ENCODE data around the gene CHKB.

DNA sequence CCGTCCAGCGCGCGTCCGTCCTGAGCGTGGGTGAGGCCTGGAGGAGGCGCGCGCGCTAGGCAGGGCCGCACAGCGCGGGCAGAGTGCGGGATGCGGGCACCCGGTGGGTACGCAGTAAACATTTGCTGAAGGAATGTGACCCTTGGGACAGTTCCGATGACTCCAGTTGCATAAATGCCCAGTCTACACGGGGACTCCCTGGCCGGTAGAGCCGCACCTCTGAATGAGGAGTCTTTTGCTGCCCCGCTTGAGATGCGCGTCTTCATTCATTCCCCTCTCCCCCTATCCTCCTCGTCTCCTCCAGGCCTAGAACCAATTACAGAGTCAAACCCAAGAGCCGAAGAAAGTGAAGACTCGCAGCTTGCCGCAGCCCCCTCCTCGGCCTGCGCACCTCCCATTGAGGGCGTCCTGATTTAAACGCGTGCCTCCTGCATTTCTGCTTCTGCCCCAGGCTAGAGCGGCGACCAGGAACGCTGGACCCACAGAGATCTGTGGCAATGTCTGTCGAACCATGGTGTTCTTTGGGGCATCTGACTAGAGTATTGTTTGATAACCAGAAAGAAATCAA is 729 bp upstream of the CHKB start:
- no peak for TF ChIP-seq EZH2 (IDR thresholded peaks at IDR 0.05; ENCODE audit: low read length)
- TF ChIP-seq CTCF (optimal IDR thresholded peaks at IDR 0.05 in 1 of 3, IDR thresholded peaks at IDR 0.05 in 1 of 3, conservative IDR thresholded peaks at IDR 0.05 in 1 of 3; ENCODE audit: extremely low read depth in 1 of 3, insufficient read depth in 2 of 3, low read length in 3 of 3): no peak
